ENCODE measurements around the gene PSMD2.

PSMD2 gene

GRCh38 chr3:184353546-184353941, 54.5 kb downstream of the PSMD2 start:
- H3K27ac ChIP-seq (ENCODE audit: insufficient read depth in 1 of 2, low read depth in 1 of 2, low read length in 2 of 2, poor library complexity in 1 of 2, severe bottlenecking in 2 of 2), result no peak overlapping the region
- H3K4me1 ChIP-seq (ENCODE audit: control extremely low read depth in 1 of 4, control insufficient read depth in 4 of 4, insufficient read depth in 4 of 4, low read length in 3 of 4), result peaks cover 0 to 4% (median under 1%) of the 10 kb centered on the region in 4 experiments
- H3K36me3 ChIP-seq (ENCODE audit: control insufficient read depth in 4 of 4, insufficient read depth in 4 of 4, low read length in 3 of 4), result peaks cover 0 to 12% (median 2%) of the 10 kb centered on the region in 4 experiments
- no peaks in the 10 kb centered on the region for H3K9me3 ChIP-seq (ENCODE audit: control extremely low read depth in 1 of 5, control insufficient read depth in 4 of 5, insufficient read depth in 2 of 5, low read depth in 1 of 5, low read length in 4 of 5)
- POLR2A ChIA-PET, result no interaction called here
- no peaks in the 10 kb centered on the region for H3K27me3 ChIP-seq (replicated peaks in 2 of 5; ENCODE audit: control insufficient read depth in 4 of 5, insufficient read depth in 5 of 5, low read length in 4 of 5)
- CTCF ChIA-PET, result interaction anchor here (1.0 to 3.9 kb wide), 18 partner anchors 9 to 190 kb away, joined by 3 to 29 read pairs (median 4); partner anchors contain the start of gene FAM131A
- 99% methylated on average over 10 of the region's 11 CpGs for WGBS (ENCODE audit: insufficient coverage)
- no peak for DNase-seq
- no peak overlapping the region for H3K4me3 ChIP-seq (ENCODE audit: control insufficient read depth in 1 of 7, extremely low read depth in 1 of 7, insufficient read depth in 4 of 7, low read depth in 2 of 7, low read length in 6 of 7)

DNA sequence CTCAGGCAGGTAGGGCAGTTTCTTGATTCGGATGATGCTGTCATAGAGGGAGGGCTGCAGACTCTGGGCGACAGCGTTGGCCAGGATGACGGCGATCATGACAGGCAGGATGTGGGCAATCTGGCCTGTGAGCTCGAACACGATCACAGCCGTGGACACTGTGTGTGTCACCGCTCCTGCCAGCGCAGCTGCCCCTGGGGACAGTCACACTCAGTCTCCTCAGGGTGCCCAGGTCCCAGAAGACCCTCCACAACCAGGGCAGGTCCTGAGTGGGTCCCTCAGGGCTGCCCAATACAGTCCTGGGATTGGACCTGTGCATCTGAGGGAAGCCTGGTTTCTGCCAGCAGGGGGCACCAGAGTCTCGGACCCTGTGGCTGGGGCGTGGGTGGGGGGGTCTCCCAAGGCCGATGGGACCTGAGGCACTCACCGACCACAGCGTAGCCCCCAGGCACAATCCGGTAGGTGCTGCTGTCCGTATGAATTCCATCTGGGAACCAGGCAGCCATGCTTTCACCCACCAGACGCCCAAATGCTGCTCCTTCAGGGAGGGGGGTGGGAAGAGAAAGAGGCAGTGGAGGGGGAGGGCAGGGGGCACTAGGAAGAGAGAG, 55.2 kb downstream of the PSMD2 start:
- no peaks in the 10 kb centered on the region for H3K4me1 ChIP-seq (ENCODE audit: control extremely low read depth in 1 of 4, control insufficient read depth in 4 of 4, insufficient read depth in 4 of 4, low read length in 3 of 4)
- POLR2A ChIA-PET, result no interaction called here
- peak in 2 of 3 donors; percentile 56 to 64 for DNase-seq
- no peaks in the 10 kb centered on the region for H3K9me3 ChIP-seq (ENCODE audit: control extremely low read depth in 1 of 5, control insufficient read depth in 4 of 5, insufficient read depth in 2 of 5, low read depth in 1 of 5, low read length in 4 of 5)
- peaks cover 0 to 12% (median 2%) of the 10 kb centered on the region in 4 experiments for H3K36me3 ChIP-seq (ENCODE audit: control insufficient read depth in 4 of 4, insufficient read depth in 4 of 4, low read length in 3 of 4)
- 71% methylated on average over 11 of the region's 18 CpGs for WGBS (ENCODE audit: insufficient coverage)
- H3K4me3 ChIP-seq (ENCODE audit: control insufficient read depth in 1 of 7, extremely low read depth in 1 of 7, insufficient read depth in 4 of 7, low read depth in 2 of 7, low read length in 6 of 7), result no peak overlapping the region
- no peak overlapping the region for H3K27ac ChIP-seq (ENCODE audit: insufficient read depth in 1 of 2, low read depth in 1 of 2, low read length in 2 of 2, poor library complexity in 1 of 2, severe bottlenecking in 2 of 2)
- H3K27me3 ChIP-seq (replicated peaks in 2 of 5; ENCODE audit: control insufficient read depth in 4 of 5, insufficient read depth in 5 of 5, low read length in 4 of 5), result no peaks in the 10 kb centered on the region
- CTCF ChIA-PET, result interaction anchor here (0.9 to 3.9 kb wide), 22 partner anchors 8 to 198 kb away, joined by 3 to 29 read pairs (median 4); partner anchors contain the start of gene FAM131A

DNA sequence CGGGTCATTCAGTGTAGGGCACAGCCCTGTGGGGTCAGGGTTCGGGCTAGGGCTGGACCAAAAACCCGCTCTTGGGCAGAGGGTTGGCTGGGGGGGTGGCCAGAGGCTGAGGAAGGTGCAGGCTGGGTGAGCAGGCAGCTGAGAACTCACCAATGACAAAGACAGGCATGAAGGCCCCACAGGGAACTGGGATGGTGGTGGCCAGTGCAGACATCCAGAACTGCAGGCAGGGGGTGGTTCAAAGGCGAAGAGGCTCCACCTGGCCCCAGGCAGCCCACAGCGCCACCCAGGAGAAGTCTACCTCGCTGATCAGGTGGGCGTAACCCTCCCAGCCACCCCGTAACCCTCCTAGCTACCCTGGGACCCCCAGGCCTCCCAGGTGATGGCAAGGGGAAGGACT, 55.7 kb downstream of the PSMD2 start:
- ChIA-PET POLR2A (no interaction called here), CTCF (interaction anchor here (0.7 to 3.9 kb wide), 14 partner anchors 8 to 197 kb away, joined by 3 to 29 read pairs (median 4); partner anchors contain the start of gene FAM131A)
- Histone ChIP-seq H3K27ac (ENCODE audit: insufficient read depth in 1 of 2, low read depth in 1 of 2, low read length in 2 of 2, poor library complexity in 1 of 2, severe bottlenecking in 2 of 2) (no peak overlapping the region), H3K36me3 (ENCODE audit: control insufficient read depth in 4 of 4, insufficient read depth in 4 of 4, low read length in 3 of 4) (peaks cover 0 to 12% (median 2%) of the 10 kb centered on the region in 4 experiments), H3K9me3 (ENCODE audit: control extremely low read depth in 1 of 5, control insufficient read depth in 4 of 5, insufficient read depth in 2 of 5, low read depth in 1 of 5, low read length in 4 of 5) (no peaks in the 10 kb centered on the region), H3K4me1 (ENCODE audit: control extremely low read depth in 1 of 4, control insufficient read depth in 4 of 4, insufficient read depth in 4 of 4, low read length in 3 of 4) (no peaks in the 10 kb centered on the region), H3K27me3 (replicated peaks in 2 of 5; ENCODE audit: control insufficient read depth in 4 of 5, insufficient read depth in 5 of 5, low read length in 4 of 5) (no peaks in the 10 kb centered on the region), H3K4me3 (ENCODE audit: control insufficient read depth in 1 of 7, extremely low read depth in 1 of 7, insufficient read depth in 4 of 7, low read depth in 2 of 7, low read length in 6 of 7) (no peak overlapping the region)
- no peak for DNase-seq
- 81% methylated on average over 8 of the region's 8 CpGs for WGBS (ENCODE audit: insufficient coverage)

- 96% methylated on average over 17 of the region's 18 CpGs for WGBS (ENCODE audit: insufficient coverage)
- Histone ChIP-seq H3K4me1 (ENCODE audit: control extremely low read depth in 1 of 4, control insufficient read depth in 4 of 4, insufficient read depth in 4 of 4, low read length in 3 of 4) (no peaks in the 10 kb centered on the region), H3K4me3 (ENCODE audit: control insufficient read depth in 1 of 7, extremely low read depth in 1 of 7, insufficient read depth in 4 of 7, low read depth in 2 of 7, low read length in 6 of 7) (no peak overlapping the region), H3K27me3 (replicated peaks in 2 of 5; ENCODE audit: control insufficient read depth in 4 of 5, insufficient read depth in 5 of 5, low read length in 4 of 5) (peaks cover 0 to 3% (median 0%) of the 10 kb centered on the region in 5 experiments), H3K27ac (ENCODE audit: insufficient read depth in 1 of 2, low read depth in 1 of 2, low read length in 2 of 2, poor library complexity in 1 of 2, severe bottlenecking in 2 of 2) (no peak overlapping the region), H3K36me3 (ENCODE audit: control insufficient read depth in 4 of 4, insufficient read depth in 4 of 4, low read length in 3 of 4) (peaks cover 0 to 12% (median 2%) of the 10 kb centered on the region in 4 experiments), H3K9me3 (ENCODE audit: control extremely low read depth in 1 of 5, control insufficient read depth in 4 of 5, insufficient read depth in 2 of 5, low read depth in 1 of 5, low read length in 4 of 5) (no peaks in the 10 kb centered on the region)
- CTCF ChIA-PET, result interaction anchor here (0.7 to 3.9 kb wide), 15 partner anchors 8 to 196 kb away, joined by 3 to 29 read pairs (median 3); partner anchors contain the start of gene FAM131A
- POLR2A ChIA-PET, result no interaction called here
- no peak for DNase-seq
Measured at GRCh38 chr3:184355261-184356040, 56.4 kb downstream of the PSMD2 start.

- WGBS (ENCODE audit: insufficient coverage), result 97% methylated on average over 19 of the region's 24 CpGs
- CTCF ChIA-PET, result interaction anchor here (1.3 to 2.1 kb wide), 2 partner anchors 15 to 51 kb away, joined by 3 to 11 read pairs; no protein-coding TSS in a partner anchor
- H3K27ac ChIP-seq (ENCODE audit: insufficient read depth in 1 of 2, low read depth in 1 of 2, low read length in 2 of 2, poor library complexity in 1 of 2, severe bottlenecking in 2 of 2), result no peak overlapping the region
- H3K9me3 ChIP-seq (ENCODE audit: control extremely low read depth in 1 of 5, control insufficient read depth in 4 of 5, insufficient read depth in 2 of 5, low read depth in 1 of 5, low read length in 4 of 5), result no peaks in the 10 kb centered on the region
- peaks cover 0 to 3% (median 0%) of the 10 kb centered on the region in 5 experiments for H3K27me3 ChIP-seq (replicated peaks in 2 of 5; ENCODE audit: control insufficient read depth in 4 of 5, insufficient read depth in 5 of 5, low read length in 4 of 5)
- POLR2A ChIA-PET, result no interaction called here
- H3K4me1 ChIP-seq (ENCODE audit: control extremely low read depth in 1 of 4, control insufficient read depth in 4 of 4, insufficient read depth in 4 of 4, low read length in 3 of 4), result peaks cover 0 to 16% (median 12%) of the 10 kb centered on the region in 4 experiments
- H3K4me3 ChIP-seq (ENCODE audit: control insufficient read depth in 1 of 7, extremely low read depth in 1 of 7, insufficient read depth in 4 of 7, low read depth in 2 of 7, low read length in 6 of 7), result no peak overlapping the region
- H3K36me3 ChIP-seq (ENCODE audit: control insufficient read depth in 4 of 4, insufficient read depth in 4 of 4, low read length in 3 of 4), result peaks cover 0 to 2% (median under 1%) of the 10 kb centered on the region in 4 experiments
- DNase-seq, result no peak
Measured at GRCh38 chr3:184357248-184358123, 58.4 kb downstream of the PSMD2 start.

DNA sequence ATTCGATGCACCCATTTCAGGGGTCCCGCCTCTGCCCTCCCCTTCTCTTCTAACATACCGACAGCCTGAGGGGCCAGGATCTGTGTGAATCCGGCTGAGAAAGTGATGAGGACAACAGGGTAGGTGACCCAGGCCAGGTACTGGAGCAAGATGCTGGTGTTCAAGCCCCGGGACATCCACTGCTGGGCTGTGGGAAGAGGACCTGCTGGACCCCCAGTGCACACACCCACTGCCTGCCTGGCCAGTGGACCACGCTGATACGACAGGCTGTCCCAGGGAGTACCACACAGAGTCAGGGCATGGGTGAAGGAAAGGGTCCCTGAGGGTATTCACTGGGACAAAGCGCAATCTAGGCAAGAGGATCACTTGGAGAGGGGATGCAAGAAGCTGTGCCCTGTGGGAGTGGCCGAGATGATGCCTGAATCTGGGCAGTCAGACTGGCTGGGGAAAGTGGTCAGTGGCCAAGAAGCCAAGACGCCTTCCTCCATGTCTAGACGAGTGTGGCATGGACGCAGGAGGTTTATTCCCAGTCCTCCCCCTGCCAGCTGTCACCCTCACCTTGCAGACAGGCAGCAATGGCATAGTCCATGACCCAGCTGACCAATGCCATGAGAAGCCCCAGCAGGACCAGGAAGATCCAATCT, 59.2 kb downstream of the PSMD2 start:
- WGBS (ENCODE audit: insufficient coverage), result 94% methylated on average over 9 of the region's 12 CpGs

More for the DNA sequence above, 59.2 kb downstream of the PSMD2 start:
- no peak for DNase-seq
- no peak overlapping the region for H3K4me3 ChIP-seq (ENCODE audit: control insufficient read depth in 1 of 7, extremely low read depth in 1 of 7, insufficient read depth in 4 of 7, low read depth in 2 of 7, low read length in 6 of 7)
- CTCF ChIA-PET, result interaction anchor here (2.1 to 3.1 kb wide), 2 partner anchors 10 to 14 kb away, joined by 11 to 13 read pairs; no protein-coding TSS in a partner anchor
- no peaks in the 10 kb centered on the region for H3K9me3 ChIP-seq (ENCODE audit: control extremely low read depth in 1 of 5, control insufficient read depth in 4 of 5, insufficient read depth in 2 of 5, low read depth in 1 of 5, low read length in 4 of 5)
- POLR2A ChIA-PET, result no interaction called here
- H3K27me3 ChIP-seq (replicated peaks in 2 of 5; ENCODE audit: control insufficient read depth in 4 of 5, insufficient read depth in 5 of 5, low read length in 4 of 5), result peaks cover 0 to 3% (median 0%) of the 10 kb centered on the region in 5 experiments
- no peak overlapping the region for H3K27ac ChIP-seq (ENCODE audit: insufficient read depth in 1 of 2, low read depth in 1 of 2, low read length in 2 of 2, poor library complexity in 1 of 2, severe bottlenecking in 2 of 2)
- H3K36me3 ChIP-seq (ENCODE audit: control insufficient read depth in 4 of 4, insufficient read depth in 4 of 4, low read length in 3 of 4), result peaks cover 0 to 2% (median 0%) of the 10 kb centered on the region in 4 experiments
- peaks cover 0 to 22% (median 18%) of the 10 kb centered on the region in 4 experiments for H3K4me1 ChIP-seq (ENCODE audit: control extremely low read depth in 1 of 4, control insufficient read depth in 4 of 4, insufficient read depth in 4 of 4, low read length in 3 of 4)

Data from common myeloid progenitor, CD34-positive (primary cell).